ENCODE data around the gene SIRT1.
"Not testable (repeated sequence)": the region's sequence is repeated elsewhere in the genome, so short reads cannot be mapped to it uniquely, and the experiment has no call there.

Gene SIRT1

DNA sequence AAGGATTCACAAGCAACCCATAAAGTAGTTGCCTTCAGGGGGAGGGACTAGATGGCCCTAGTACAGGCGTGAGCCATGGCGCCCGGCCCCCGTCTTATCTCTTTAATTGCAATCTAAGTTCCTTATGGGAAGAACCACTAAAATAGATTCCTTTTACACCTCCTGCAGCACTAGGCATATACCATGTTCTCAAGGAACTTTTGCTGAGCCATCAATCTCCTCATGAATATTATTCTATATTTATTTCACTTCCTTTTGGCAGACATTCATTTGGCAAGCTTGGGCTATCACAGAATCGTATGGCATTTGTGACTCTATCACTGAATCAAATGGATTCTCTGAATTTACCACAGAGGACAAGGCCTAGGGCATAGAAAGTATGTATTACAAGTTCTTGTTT lies 31.7 kb upstream of the SIRT1 start:
- Histone ChIP-seq H3K27ac (ENCODE audit: low read depth, low read length) (no peak overlapping the region), H3K27me3 (ENCODE audit: control insufficient read depth in 1 of 2, insufficient read depth in 2 of 2, low read length in 2 of 2) (no peaks in the 10 kb centered on the region), H3K4me3 (ENCODE audit: low read depth in 1 of 2, low read length in 2 of 2) (no peak overlapping the region), H3K4me1 (ENCODE audit: insufficient read depth, low read length) (peaks cover 5% of the 10 kb centered on the region), H3K9me3 (ENCODE audit: low read length) (no peaks in the 10 kb centered on the region), H3K9ac (ENCODE audit: low read length) (no peak overlapping the region), H3K36me3 (ENCODE audit: insufficient read depth, low read length) (no peaks in the 10 kb centered on the region)

DNA sequence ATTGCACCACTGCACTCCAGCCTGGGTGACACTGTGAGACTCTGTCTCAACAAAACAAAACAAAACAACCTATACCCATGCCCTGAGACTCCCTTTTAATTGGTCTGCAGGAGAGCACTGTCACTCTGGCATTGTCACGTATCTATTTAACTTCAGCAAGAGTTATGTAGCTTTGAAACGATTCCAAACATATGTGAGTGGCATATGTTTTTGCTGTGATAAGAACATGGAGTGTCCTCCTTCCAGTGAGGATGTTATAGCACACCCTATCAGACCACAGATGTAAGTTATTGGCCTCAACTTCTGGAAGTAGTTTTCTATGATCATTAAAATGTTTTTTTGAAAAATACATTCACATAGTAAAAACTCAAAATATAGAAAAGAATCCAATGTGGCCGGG lies 30.9 kb upstream of the SIRT1 start:
- Histone ChIP-seq H3K27me3 (ENCODE audit: control insufficient read depth in 1 of 2, insufficient read depth in 2 of 2, low read length in 2 of 2) (no peaks in the 10 kb centered on the region), H3K4me3 (ENCODE audit: low read depth in 1 of 2, low read length in 2 of 2) (no peak overlapping the region), H3K9ac (ENCODE audit: low read length) (no peak overlapping the region), H3K36me3 (ENCODE audit: insufficient read depth, low read length) (no peaks in the 10 kb centered on the region), H3K27ac (ENCODE audit: low read depth, low read length) (no peak overlapping the region), H3K9me3 (ENCODE audit: low read length) (no peaks in the 10 kb centered on the region), H3K4me1 (ENCODE audit: insufficient read depth, low read length) (peaks cover 5% of the 10 kb centered on the region)

DNA sequence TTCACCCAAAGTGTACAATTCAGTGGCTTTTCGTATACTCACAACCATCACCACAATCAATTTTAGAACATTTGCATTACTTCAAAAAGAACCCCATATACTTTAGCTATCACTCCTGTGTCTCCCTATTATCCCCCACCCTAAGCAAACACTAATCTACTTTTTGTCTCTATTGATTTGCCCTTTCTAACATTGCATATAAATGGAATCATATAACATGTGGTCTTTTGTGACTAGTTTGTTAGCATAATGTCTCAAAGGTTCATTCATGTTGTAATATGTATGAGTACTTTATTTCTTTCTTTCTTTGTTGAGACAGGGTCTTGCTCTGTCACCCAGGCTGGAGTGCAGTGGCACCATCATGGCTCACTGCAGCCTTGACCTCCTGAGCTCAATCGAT lies 25.5 kb upstream of the SIRT1 start:
- no peak overlapping the region for H3K27ac ChIP-seq (ENCODE audit: low read depth, low read length)
- no peaks in the 10 kb centered on the region for H3K4me1 ChIP-seq (ENCODE audit: insufficient read depth, low read length)
- no peaks in the 10 kb centered on the region for H3K36me3 ChIP-seq (ENCODE audit: insufficient read depth, low read length)
- H3K9me3 ChIP-seq (ENCODE audit: low read length): no peaks in the 10 kb centered on the region
- no peaks in the 10 kb centered on the region for H3K27me3 ChIP-seq (ENCODE audit: control insufficient read depth in 1 of 2, insufficient read depth in 2 of 2, low read length in 2 of 2)
- H3K4me3 ChIP-seq (ENCODE audit: low read depth in 1 of 2, low read length in 2 of 2): no peak overlapping the region
- no peak overlapping the region for H3K9ac ChIP-seq (ENCODE audit: low read length)

DNA sequence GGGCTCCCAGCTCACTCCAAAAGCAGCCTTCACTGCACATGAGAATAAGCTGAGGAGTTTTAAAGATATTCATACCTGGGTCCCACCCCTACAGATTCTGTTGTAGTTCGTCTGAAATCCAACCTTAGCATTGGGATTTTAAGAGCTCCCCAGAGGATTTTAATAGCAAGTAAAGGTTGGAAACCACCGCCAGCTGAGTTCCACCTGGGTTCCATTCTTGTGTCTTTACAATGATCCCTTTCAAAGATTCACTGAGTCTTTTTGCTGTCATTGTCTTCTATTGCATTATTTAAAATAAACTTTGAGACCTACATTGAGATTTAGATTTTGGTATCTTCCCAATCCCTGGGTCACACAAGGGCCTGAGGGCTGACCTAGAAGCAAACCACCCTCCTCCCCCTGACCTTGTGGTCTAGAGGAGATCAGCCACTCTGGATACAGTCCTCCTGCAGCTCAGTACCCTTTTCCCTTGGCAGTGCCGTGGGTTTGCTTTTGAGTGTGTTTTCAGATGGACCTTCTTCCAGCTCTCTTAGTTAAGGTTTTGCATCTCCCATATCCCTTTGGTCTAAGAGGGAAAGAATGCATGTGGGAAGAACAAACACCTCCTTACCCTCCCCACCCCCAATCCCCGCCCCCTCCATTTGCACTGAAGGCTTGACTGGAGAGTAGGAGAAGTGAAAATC lies 22.6 kb upstream of the SIRT1 start:
- Histone ChIP-seq H3K9me3 (ENCODE audit: low read length) (no peaks in the 10 kb centered on the region), H3K27ac (ENCODE audit: low read depth, low read length) (no peak overlapping the region), H3K9ac (ENCODE audit: low read length) (no peak overlapping the region), H3K27me3 (ENCODE audit: control insufficient read depth in 1 of 2, insufficient read depth in 2 of 2, low read length in 2 of 2) (no peaks in the 10 kb centered on the region), H3K4me1 (ENCODE audit: insufficient read depth, low read length) (no peaks in the 10 kb centered on the region), H3K36me3 (ENCODE audit: insufficient read depth, low read length) (no peaks in the 10 kb centered on the region), H3K4me3 (ENCODE audit: low read depth in 1 of 2, low read length in 2 of 2) (no peak overlapping the region)

DNA sequence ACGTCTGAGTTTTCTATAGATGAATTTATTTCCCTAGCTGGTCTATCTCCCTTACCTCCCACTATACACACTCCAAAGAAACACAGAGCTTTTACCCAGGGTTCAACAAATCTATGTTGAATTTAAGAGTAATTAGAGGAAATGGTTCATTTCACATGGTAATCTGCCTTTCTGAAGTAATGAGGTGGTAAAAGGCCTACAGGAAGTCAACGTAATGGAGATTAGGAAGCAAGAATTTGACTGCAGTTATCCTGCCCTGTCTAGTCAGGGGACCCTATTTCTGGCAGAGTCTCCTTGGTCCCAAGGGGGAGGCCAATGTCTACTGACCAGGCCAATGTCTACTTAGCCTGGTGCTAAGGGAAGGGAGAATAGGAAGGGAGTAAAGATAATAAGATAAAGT lies 21.4 kb upstream of the SIRT1 start:
- no peaks in the 10 kb centered on the region for H3K9me3 ChIP-seq (ENCODE audit: low read length)
- no peak overlapping the region for H3K9ac ChIP-seq (ENCODE audit: low read length)
- no peak overlapping the region for H3K4me3 ChIP-seq (ENCODE audit: low read depth in 1 of 2, low read length in 2 of 2)
- no peaks in the 10 kb centered on the region for H3K4me1 ChIP-seq (ENCODE audit: insufficient read depth, low read length)
- H3K27me3 ChIP-seq (ENCODE audit: control insufficient read depth in 1 of 2, insufficient read depth in 2 of 2, low read length in 2 of 2): no peaks in the 10 kb centered on the region
- H3K36me3 ChIP-seq (ENCODE audit: insufficient read depth, low read length): no peaks in the 10 kb centered on the region
- no peak overlapping the region for H3K27ac ChIP-seq (ENCODE audit: low read depth, low read length)

DNA sequence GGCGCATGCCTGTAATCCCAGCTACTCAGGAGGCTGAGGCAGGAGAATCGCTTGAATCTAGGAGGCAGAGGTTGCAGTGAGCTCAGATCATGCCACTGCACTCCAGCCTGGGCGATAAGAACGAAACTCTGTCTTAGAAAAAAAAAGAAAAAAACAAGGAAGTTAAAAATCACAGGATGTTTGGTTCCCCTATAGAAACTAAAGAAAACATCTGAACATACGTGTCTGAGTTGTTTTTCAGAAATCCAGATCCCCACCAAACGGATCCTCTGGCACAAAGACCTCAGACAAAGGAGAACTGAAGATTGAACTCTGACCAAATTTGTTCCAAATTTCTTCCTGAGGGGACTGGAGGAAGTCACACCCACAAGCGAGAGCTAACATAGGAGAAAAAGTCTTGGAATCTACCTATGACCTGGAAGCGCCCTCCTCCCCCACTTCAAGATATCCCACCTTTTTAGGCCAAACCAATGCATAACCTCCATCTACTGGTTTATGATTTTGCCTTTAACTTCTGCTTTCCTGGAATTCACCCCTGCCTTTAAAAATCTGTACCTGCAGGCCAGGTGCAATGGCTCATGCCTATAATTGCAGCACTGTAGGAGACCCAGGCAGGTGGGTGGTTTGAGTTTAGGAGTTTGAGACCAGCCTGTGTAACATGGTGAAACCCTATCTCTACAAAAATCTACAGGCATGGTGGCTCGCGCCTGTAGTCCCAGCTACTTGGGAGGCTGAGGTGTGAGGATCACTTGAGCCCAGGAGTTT lies 19.7 kb upstream of the SIRT1 start:
- Histone ChIP-seq H3K4me1 (ENCODE audit: insufficient read depth, low read length) (no peaks in the 10 kb centered on the region), H3K27ac (ENCODE audit: low read depth, low read length) (no peak overlapping the region), H3K9ac (ENCODE audit: low read length) (no peak overlapping the region), H3K9me3 (ENCODE audit: low read length) (no peaks in the 10 kb centered on the region), H3K36me3 (ENCODE audit: insufficient read depth, low read length) (no peaks in the 10 kb centered on the region), H3K4me3 (ENCODE audit: low read depth in 1 of 2, low read length in 2 of 2) (no peak overlapping the region), H3K27me3 (ENCODE audit: control insufficient read depth in 1 of 2, insufficient read depth in 2 of 2, low read length in 2 of 2) (no peaks in the 10 kb centered on the region)

DNA sequence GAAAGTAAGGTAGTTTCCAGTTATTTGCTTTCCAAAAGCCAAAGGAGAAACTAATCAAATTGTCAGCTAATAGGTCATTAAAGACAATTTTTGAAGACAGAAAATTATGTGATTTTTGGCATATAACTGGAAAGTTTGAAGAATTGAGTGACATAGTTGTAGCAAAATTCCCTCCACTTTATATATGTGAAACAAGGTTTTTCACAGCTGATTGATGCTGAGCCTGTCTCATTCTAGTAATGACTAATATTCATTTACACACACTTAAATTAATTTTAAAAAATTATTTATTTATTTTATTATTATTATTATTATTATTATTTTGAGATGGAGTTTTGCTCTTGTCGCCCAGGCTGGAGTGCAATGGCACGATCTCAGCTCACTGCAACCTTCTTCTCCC lies 16.3 kb upstream of the SIRT1 start:
- Histone ChIP-seq H3K9ac (ENCODE audit: low read length) (no peak overlapping the region), H3K36me3 (ENCODE audit: insufficient read depth, low read length) (no peaks in the 10 kb centered on the region), H3K4me3 (ENCODE audit: low read depth in 1 of 2, low read length in 2 of 2) (no peak overlapping the region), H3K27me3 (ENCODE audit: control insufficient read depth in 1 of 2, insufficient read depth in 2 of 2, low read length in 2 of 2) (no peaks in the 10 kb centered on the region), H3K27ac (ENCODE audit: low read depth, low read length) (no peak overlapping the region), H3K4me1 (ENCODE audit: insufficient read depth, low read length) (no peaks in the 10 kb centered on the region), H3K9me3 (ENCODE audit: low read length) (no peaks in the 10 kb centered on the region)

DNA sequence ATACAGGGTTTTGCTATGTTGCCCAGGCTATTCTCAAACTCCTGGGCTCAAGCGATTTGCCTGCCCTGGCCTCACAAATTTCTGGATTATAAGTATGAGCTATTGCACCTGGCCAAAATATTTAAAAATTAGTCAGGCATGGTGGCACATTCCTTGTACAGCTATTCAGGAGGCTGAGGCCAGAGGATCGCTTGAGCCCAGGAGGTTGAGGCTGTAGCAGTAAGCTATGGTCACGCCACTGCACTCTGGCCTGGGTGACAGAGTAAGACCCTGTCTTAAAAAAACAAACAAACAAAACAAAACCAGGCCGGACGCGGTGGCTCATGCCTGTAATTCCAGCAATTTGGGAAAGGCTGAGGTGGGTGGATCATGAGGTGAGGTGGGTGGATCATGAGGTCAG lies 14.5 kb upstream of the SIRT1 start:
- Histone ChIP-seq H3K27me3 (ENCODE audit: control insufficient read depth in 1 of 2, insufficient read depth in 2 of 2, low read length in 2 of 2) (no peaks in the 10 kb centered on the region), H3K4me1 (ENCODE audit: insufficient read depth, low read length) (no peaks in the 10 kb centered on the region), H3K9me3 (ENCODE audit: low read length) (no peaks in the 10 kb centered on the region), H3K36me3 (ENCODE audit: insufficient read depth, low read length) (no peaks in the 10 kb centered on the region), H3K4me3 (ENCODE audit: low read depth in 1 of 2, low read length in 2 of 2) (no peak overlapping the region), H3K9ac (ENCODE audit: low read length) (no peak overlapping the region), H3K27ac (ENCODE audit: low read depth, low read length) (no peak overlapping the region)

DNA sequence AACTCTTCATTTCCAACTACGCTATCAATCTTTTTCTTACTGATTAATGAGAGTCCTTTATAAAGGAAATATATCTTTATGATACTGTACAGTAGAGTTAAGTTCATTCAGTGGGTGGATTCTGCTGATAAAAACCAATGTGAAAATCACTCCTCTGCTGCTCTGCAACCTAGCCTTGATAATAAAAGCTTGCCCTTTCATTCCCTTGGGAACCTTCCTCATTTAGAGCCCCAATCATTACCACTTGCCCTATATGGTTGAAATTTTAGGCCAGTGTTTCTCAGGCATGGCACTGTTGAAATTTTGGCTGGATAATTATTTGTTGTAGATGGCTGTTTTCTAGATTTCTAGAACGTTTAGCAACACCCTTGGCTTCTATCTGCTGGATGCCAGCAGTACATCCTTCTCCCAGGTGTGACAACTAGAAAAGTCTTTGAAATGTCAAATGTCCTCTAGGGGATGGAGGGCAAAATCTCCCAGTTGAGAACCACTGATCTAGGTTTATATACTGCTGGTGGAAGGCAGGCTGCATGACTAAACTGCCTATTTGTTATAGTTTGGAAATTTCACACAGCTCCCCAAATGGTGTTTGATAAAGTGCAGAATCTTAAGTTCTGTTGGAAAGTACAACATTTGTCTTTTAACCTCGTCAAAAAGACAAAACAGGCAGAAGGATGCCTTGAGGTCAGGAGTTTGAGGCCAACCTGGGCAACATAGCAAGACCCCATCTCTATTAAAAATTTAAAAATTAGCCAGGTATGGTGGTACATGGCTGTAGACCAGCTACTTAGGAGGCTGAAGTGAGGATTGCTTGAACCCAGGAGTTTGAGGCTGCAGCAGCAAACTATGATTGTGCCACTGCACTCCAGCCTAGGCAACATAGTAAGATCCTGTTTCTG lies 8.9 kb upstream of the SIRT1 start:
- Histone ChIP-seq H3K9me3 (ENCODE audit: low read length) (no peaks in the 10 kb centered on the region), H3K4me3 (ENCODE audit: low read depth in 1 of 2, low read length in 2 of 2) (no peak overlapping the region), H3K36me3 (ENCODE audit: insufficient read depth, low read length) (no peaks in the 10 kb centered on the region)

DNA sequence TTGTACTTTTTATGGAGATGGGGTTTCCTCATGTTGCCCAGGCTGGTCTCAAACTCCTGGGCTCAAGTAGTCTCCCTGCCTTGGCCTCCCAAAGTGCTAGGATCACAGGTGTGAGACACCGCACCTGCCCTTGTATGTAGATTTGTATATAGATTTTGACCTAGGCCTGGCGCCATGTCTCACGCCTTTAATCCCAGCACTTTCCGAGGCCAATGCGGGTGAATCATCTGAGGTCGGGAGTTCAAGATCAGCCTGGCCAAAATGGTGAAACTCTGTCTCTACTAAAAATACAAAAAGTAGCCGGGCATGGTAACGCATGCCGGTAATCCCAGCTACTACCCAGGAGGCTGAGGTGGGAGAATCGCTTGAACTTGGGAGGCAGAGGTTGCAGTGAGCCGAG lies 7.0 kb upstream of the SIRT1 start:
- H3K9me3 ChIP-seq (ENCODE audit: low read length); H3K27ac ChIP-seq (ENCODE audit: low read depth, low read length); H3K4me1 ChIP-seq (ENCODE audit: insufficient read depth, low read length); H3K9ac ChIP-seq (ENCODE audit: low read length); H3K27me3 ChIP-seq (ENCODE audit: control insufficient read depth in 1 of 2, insufficient read depth in 2 of 2, low read length in 2 of 2); H3K36me3 ChIP-seq (ENCODE audit: insufficient read depth, low read length); H3K4me3 ChIP-seq (ENCODE audit: low read depth in 1 of 2, low read length in 2 of 2): not testable (repeated sequence)

More for the DNA sequence above, 8.9 kb upstream of the SIRT1 start:
- Histone ChIP-seq H3K27ac (ENCODE audit: low read depth, low read length) (no peak overlapping the region), H3K4me1 (ENCODE audit: insufficient read depth, low read length) (no peaks in the 10 kb centered on the region), H3K27me3 (ENCODE audit: control insufficient read depth in 1 of 2, insufficient read depth in 2 of 2, low read length in 2 of 2) (no peaks in the 10 kb centered on the region), H3K9ac (ENCODE audit: low read length) (no peak overlapping the region)

DNA sequence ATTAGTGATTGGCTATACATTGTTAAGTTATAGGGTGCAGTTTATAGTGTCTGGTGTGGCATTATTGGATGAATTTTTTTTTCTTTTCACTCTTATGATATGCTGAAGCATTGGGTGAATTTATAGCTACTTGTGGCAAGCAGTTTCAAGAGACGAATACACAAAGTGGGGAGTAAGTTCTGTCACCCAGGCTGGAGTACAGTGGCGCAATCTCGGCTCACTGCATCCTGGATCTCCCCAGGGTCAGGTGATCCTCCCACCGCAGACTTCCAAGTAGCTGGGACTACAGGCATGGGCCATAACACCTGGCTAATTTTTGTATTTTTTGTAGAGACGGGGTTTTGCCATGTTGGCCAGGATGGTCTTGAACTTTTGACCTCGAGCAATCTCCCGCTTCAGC lies 6.3 kb upstream of the SIRT1 start:
- Histone ChIP-seq H3K9ac (ENCODE audit: low read length) (no peak overlapping the region), H3K4me1 (ENCODE audit: insufficient read depth, low read length) (no peaks in the 10 kb centered on the region), H3K36me3 (ENCODE audit: insufficient read depth, low read length) (no peaks in the 10 kb centered on the region), H3K27ac (ENCODE audit: low read depth, low read length) (no peak overlapping the region), H3K27me3 (ENCODE audit: control insufficient read depth in 1 of 2, insufficient read depth in 2 of 2, low read length in 2 of 2) (no peaks in the 10 kb centered on the region), H3K9me3 (ENCODE audit: low read length) (no peaks in the 10 kb centered on the region), H3K4me3 (ENCODE audit: low read depth in 1 of 2, low read length in 2 of 2) (no peak overlapping the region)

Measured in muscle layer of colon (tissue), 2 donors.